H1 (cell line): ENCODE results near the gene FRA10AC1. TPM values are rescaled to one million over a fixed set of nuclear protein-coding genes. Genes with fewer than 3 reads are reported as not detected.

ENCODE experiments used
- EP300 ChIP-seq, 2 experiments: IDR thresholded peaks; 1 replicate in 1 of 2; 2 replicates in 1 of 2; pipeline ENCODE4 v1.6.1; 2011 to 2012; ENCODE audit warnings: low read depth in 2 of 2, low read length in 2 of 2, mild to moderate bottlenecking in 2 of 2, borderline replicate concordance in 1 of 2, inconsistent platforms in 1 of 2, moderate library complexity in 1 of 2
- POU5F1 ChIP-seq: IDR thresholded peaks from 2 replicates; pipeline ENCODE4 v1.6.1; 2011; ENCODE audit warnings: low read depth, mild to moderate bottlenecking, low read length, moderate library complexity
- polyA plus RNA-seq, 7 experiments: library from polyadenylated mRNA; depleted of rRNA in 3 of 7; stranded (reverse) in 5 of 7; unstranded in 2 of 7; fragments of >200 nt in 5 of 7; fragments of 200-250 nt in 2 of 7; gene quantifications; 1 replicate in 5 of 7; 2 replicates in 1 of 7; 4 replicates in 1 of 7; pipeline versions ENCODE4 v1.2.1 to v1.2.3, GENCODE V29; 2011 to 2013; ENCODE audit warnings: missing spikeins in 2 of 7, mixed read lengths in 2 of 7
- total RNA-seq: library from RNA; stranded (reverse); fragmentation: NEBNext Ultra II Directional; extraction: Animal tissue kit (Norgen Biotek cat#: 25700); gene quantifications from 2 replicates; pipeline ENCODE4 v1.2.1, GENCODE V29; 2021

Gene FRA10AC1
- total and polyA plus RNA-seq, 2 of the 8 experiments (the other 6 are each of a cell fraction or from before 2014, with no cell fraction given): 4.4 to 13.5 TPM

DNA sequence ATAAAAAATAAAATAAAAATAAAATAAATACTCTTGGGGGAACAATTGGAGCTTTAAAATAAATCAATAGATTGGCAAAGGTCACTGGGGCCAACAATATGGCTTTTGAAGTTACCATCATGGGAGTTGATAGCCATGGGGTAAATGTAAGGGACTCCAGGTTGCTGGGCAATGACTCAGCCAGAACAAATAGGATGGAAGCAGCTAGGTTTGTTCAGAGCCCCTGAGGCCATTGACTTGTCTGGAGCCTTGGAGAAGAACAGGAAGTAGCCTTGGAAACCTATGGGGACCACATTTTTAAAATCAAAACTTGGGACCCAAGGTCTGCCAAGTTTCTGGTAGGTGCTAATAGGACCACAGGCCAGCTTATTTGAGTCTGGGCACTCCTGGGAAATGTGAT is 20.2 kb upstream of the FRA10AC1 start (continued):
- TF ChIP-seq EP300 (IDR thresholded peaks at IDR 0.05; ENCODE audit: borderline replicate concordance in 1 of 2, low read depth in 2 of 2, low read length in 2 of 2) (no peak), POU5F1 (no peak)
- TF ChIP-seq, all 59 proteins: peak for 0
